Astrocyte (in vitro differentiated cells and primary cell): Measurements from ENCODE around the gene PLCB4. TPM values are rescaled to one million over a fixed set of nuclear protein-coding genes. Genes with fewer than 3 reads are reported as not detected.

ENCODE experiments used
- DNase-seq: peaks from one replicate; pipeline ENCODE4 v3.0.0-alpha.2; 2010; ENCODE audit warnings: low read depth
- FAIRE-seq: peaks from 2 replicates; lab custom pipeline; 2011; peaks lifted over from hg19 to GRCh38; lab: Jason Lieb, UNC
- H2AFZ ChIP-seq: 2 replicates; pipeline ENCODE4 v1.6.0; 2012; ENCODE audit warnings: low read depth, low read length, inconsistent platforms
- H3K27ac ChIP-seq: 2 replicates; pipeline ENCODE4 v1.5.1; 2011; ENCODE audit warnings: low read depth, low read length, inconsistent platforms
- H3K27me3 ChIP-seq: 2 replicates; pipeline ENCODE4 v1.6.0; 2011; ENCODE audit warnings: low read length, inconsistent platforms; ENCODE audit not compliant: insufficient read depth
- H3K36me3 ChIP-seq: 2 replicates; pipeline ENCODE4 v1.5.1; 2011; ENCODE audit warnings: low read length, inconsistent platforms; ENCODE audit not compliant: insufficient read depth
- H3K4me1 ChIP-seq: 2 replicates; pipeline ENCODE4 v1.5.1; 2011; ENCODE audit warnings: low read length, inconsistent platforms; ENCODE audit not compliant: insufficient read depth
- H3K4me2 ChIP-seq: 2 replicates; pipeline ENCODE4 v1.6.0; 2012; ENCODE audit warnings: low read length, inconsistent platforms
- H3K4me3 ChIP-seq: 2 replicates; pipeline ENCODE4 v1.5.1; 2011; ENCODE audit warnings: low read depth, mild to moderate bottlenecking, low read length, inconsistent platforms; ENCODE audit not compliant: insufficient read depth
- H3K79me2 ChIP-seq: 2 replicates; pipeline ENCODE4 v1.6.0; 2012; ENCODE audit warnings: mild to moderate bottlenecking, low read length, inconsistent platforms; ENCODE audit not compliant: insufficient read depth
- H3K9ac ChIP-seq: 2 replicates; pipeline ENCODE4 v1.6.0; 2012; ENCODE audit warnings: mild to moderate bottlenecking, low read length, inconsistent platforms
- H3K9me3 ChIP-seq: 2 replicates; pipeline ENCODE4 v1.5.1; 2012; ENCODE audit warnings: low read depth, mild to moderate bottlenecking, low read length, inconsistent platforms; ENCODE audit not compliant: insufficient read depth
- H4K20me1 ChIP-seq: 2 replicates; pipeline ENCODE4 v1.6.0; 2012; ENCODE audit warnings: low read length, inconsistent platforms; ENCODE audit not compliant: insufficient read depth
- H3K27ac Mint-ChIP-seq: one replicate; pipeline ENCODE4 v1.8.0; 2021; ENCODE audit warnings: mild to moderate bottlenecking, mixed read lengths; ENCODE audit not compliant: unreplicated experiment
- H3K27me3 Mint-ChIP-seq: one replicate; pipeline ENCODE4 v1.8.0; 2021; ENCODE audit warnings: low read depth, mixed read lengths; ENCODE audit not compliant: unreplicated experiment
- H3K36me3 Mint-ChIP-seq: one replicate; pipeline ENCODE4 v1.8.0; 2021; ENCODE audit warnings: low read depth, mixed read lengths; ENCODE audit not compliant: unreplicated experiment
- H3K4me1 Mint-ChIP-seq: one replicate; pipeline ENCODE4 v1.8.0; 2021; ENCODE audit warnings: low read depth, mixed read lengths; ENCODE audit not compliant: unreplicated experiment
- H3K4me3 Mint-ChIP-seq: one replicate; pipeline ENCODE4 v1.8.0; 2021; ENCODE audit warnings: mild to moderate bottlenecking, moderate library complexity, mixed read lengths; ENCODE audit not compliant: unreplicated experiment
- H3K9me3 Mint-ChIP-seq: one replicate; pipeline ENCODE4 v1.8.0; 2021; ENCODE audit warnings: mild to moderate bottlenecking, mixed read lengths; ENCODE audit not compliant: unreplicated experiment
- CTCF ChIP-seq: IDR thresholded peaks from 2 replicates; pipeline ENCODE4 v1.5.1; 2011; ENCODE audit warnings: low read depth, mild to moderate bottlenecking, inconsistent platforms, low read length, moderate library complexity; ENCODE audit not compliant: insufficient read depth
- EZH2 ChIP-seq: IDR thresholded peaks from 2 replicates; pipeline ENCODE4 v1.6.1; 2012; ENCODE audit warnings: mild to moderate bottlenecking, low read length, inconsistent platforms; ENCODE audit not compliant: insufficient read depth
- total RNA-seq: library from RNA; stranded (reverse); gene quantifications from 2 replicates; pipeline ENCODE4 v1.2.1, GENCODE V29; 2021

PLCB4 gene
- total RNA-seq, 1 donor from 2014 or later, result 58.2 TPM

- H3K9me3 ChIP-seq, result no peaks in the 10 kb centered on the region
- H3K4me3 Mint-ChIP-seq, result no peak overlapping the region
- H3K27ac Mint-ChIP-seq, result no peak overlapping the region
- no peaks in the 10 kb centered on the region for H3K36me3 ChIP-seq
- no peaks in the 10 kb centered on the region for H4K20me1 ChIP-seq
- no peaks in the 10 kb centered on the region for H3K79me2 ChIP-seq
- peaks cover 11% of the 10 kb centered on the region for H3K4me1 Mint-ChIP-seq
- no peaks in the 10 kb centered on the region for H3K27me3 Mint-ChIP-seq
- H3K4me1 ChIP-seq, result no peaks in the 10 kb centered on the region
- no peak for TF ChIP-seq EZH2
- no peak for TF ChIP-seq CTCF
- H3K27ac ChIP-seq, result no peak overlapping the region
- no peak overlapping the region for H3K4me3 ChIP-seq
- H2AFZ ChIP-seq, result no peak overlapping the region
- no peak overlapping the region for H3K4me2 ChIP-seq
- DNase-seq (no peak), FAIRE-seq (no peak)
- H3K9ac ChIP-seq, result no peak overlapping the region
- no peaks in the 10 kb centered on the region for H3K9me3 Mint-ChIP-seq
- no peaks in the 10 kb centered on the region for H3K27me3 ChIP-seq
- peaks cover 5% of the 10 kb centered on the region for H3K36me3 Mint-ChIP-seq
Observed at GRCh38 chr20:9108260-9108659, 39.4 kb downstream of the PLCB4 start.

- Mint-ChIP-seq H3K27me3 (no peaks in the 10 kb centered on the region), H3K9me3 (no peaks in the 10 kb centered on the region), H3K4me3 (no peak overlapping the region), H3K27ac (no peak overlapping the region), H3K4me1 (peaks cover 16% of the 10 kb centered on the region), H3K36me3 (peaks cover 1% of the 10 kb centered on the region)
- Histone ChIP-seq H2AFZ (no peak overlapping the region), H3K4me1 (no peaks in the 10 kb centered on the region), H3K27ac (no peak overlapping the region), H3K4me3 (no peak overlapping the region), H3K4me2 (no peak overlapping the region), H4K20me1 (no peaks in the 10 kb centered on the region), H3K27me3 (no peaks in the 10 kb centered on the region), H3K79me2 (no peaks in the 10 kb centered on the region), H3K36me3 (no peaks in the 10 kb centered on the region), H3K9me3 (no peaks in the 10 kb centered on the region), H3K9ac (no peak overlapping the region)
- no peak for TF ChIP-seq EZH2
- no peak for TF ChIP-seq CTCF
- DNase-seq, result no peak
- no peak for FAIRE-seq
Observed at GRCh38 chr20:9109566-9109965, 40.7 kb downstream of the PLCB4 start.

GRCh38 chr20:9110365-9110764, 41.5 kb downstream of the PLCB4 start:
- Histone ChIP-seq H3K9me3 (no peaks in the 10 kb centered on the region), H3K27ac (no peak overlapping the region), H2AFZ (no peak overlapping the region), H3K27me3 (no peaks in the 10 kb centered on the region), H3K4me1 (no peaks in the 10 kb centered on the region), H3K79me2 (no peaks in the 10 kb centered on the region), H3K4me3 (no peak overlapping the region), H3K9ac (no peak overlapping the region), H3K4me2 (no peak overlapping the region), H3K36me3 (no peaks in the 10 kb centered on the region), H4K20me1 (no peaks in the 10 kb centered on the region)
- FAIRE-seq, result no peak
- DNase-seq, result peak; percentile 29
- H3K9me3 Mint-ChIP-seq, result no peaks in the 10 kb centered on the region
- TF ChIP-seq CTCF (no peak), EZH2 (no peak)
- H3K27ac Mint-ChIP-seq, result no peak overlapping the region
- no peaks in the 10 kb centered on the region for H3K36me3 Mint-ChIP-seq
- H3K27me3 Mint-ChIP-seq, result no peaks in the 10 kb centered on the region
- no peak overlapping the region for H3K4me3 Mint-ChIP-seq
- H3K4me1 Mint-ChIP-seq, result peaks cover 18% of the 10 kb centered on the region
